Psoas muscle (tissue), 8 donors: Measurements from ENCODE around the gene RNF224. TPM values are rescaled to one million over a fixed set of nuclear protein-coding genes. Genes with fewer than 3 reads are reported as not detected.

Source experiments
- ATAC-seq, 4 donors: fragments of 200-7000 bp; cut with Tn5 transposase; one replicate each; pipeline ENCODE4 v1.9.1; 2020; ENCODE audit warnings: moderate library complexity in 3 of 4, mild to moderate bottlenecking in 2 of 4
- DNase-seq, 2 donors: peaks; one replicate each; pipeline ENCODE4 v3.0.0-alpha.2; 2020
- H3K27ac ChIP-seq: fragments of 200-600 bp; one replicate; pipeline ENCODE4 v1.8.0; 2022
- H3K27me3 ChIP-seq, 3 donors: fragments of 200-600 bp in 1 of 3; one replicate each; pipeline versions ENCODE4 v1.6.1 to v1.8.0; 2013 to 2022; ENCODE audit warnings: low read length in 2 of 3, mild to moderate bottlenecking in 2 of 3, moderate library complexity in 1 of 3; ENCODE audit not compliant: insufficient read depth in 3 of 3
- H3K36me3 ChIP-seq, 2 donors: fragments of 200-600 bp in 1 of 2; one replicate each; pipeline versions ENCODE4 v1.6.1 to v1.8.0; 2013 to 2022; ENCODE audit warnings: low read depth in 1 of 2, mild to moderate bottlenecking in 1 of 2, moderate library complexity in 1 of 2; ENCODE audit not compliant: insufficient read depth in 1 of 2
- H3K4me1 ChIP-seq: fragments of 200-600 bp; one replicate; pipeline ENCODE4 v1.8.0; 2022
- H3K4me3 ChIP-seq: fragments of 200-600 bp; one replicate; pipeline ENCODE4 v1.8.0; 2022; ENCODE audit warnings: mild to moderate bottlenecking
- H3K9me3 ChIP-seq: fragments of 200-600 bp; one replicate; pipeline ENCODE4 v1.8.0; 2022
- WGBS, 3 donors: extraction: QIAGEN DNeasy Blood & Tissue Kit; methylation state at CpG; one replicate each; pipeline versions ENCODE4 v1.1.6 to v1.1.7; 2013; 5-methylcytosine and 5-hydroxymethylcytosine counted together
- intact Hi-C, 2 donors: fragments of 100-400 bp; cut with DNase I; formaldehyde crosslinking; loops; one replicate each; pipeline versions ENCODE4 v1.11.0 to v1.14.2; 2022
- polyA plus RNA-seq, 3 donors: library from polyadenylated mRNA; stranded (reverse); fragments of 200-250 nt; gene quantifications; one replicate each; pipeline ENCODE4 v1.2.3, GENCODE V29; 2013
- total RNA-seq, 4 donors: library from RNA; stranded (reverse); fragmentation: NEBNext Ultra II Directional in 2 of 4; extraction: Animal tissue kit (Norgen Biotek cat#: 25700) in 2 of 4; gene quantifications; one replicate each; pipeline versions ENCODE4 v1.2.1 to v1.2.4, GENCODE V29; 2021 to 2023
- TF ChIP-seq, protein P1 (sequence below): fragments of 200-600 bp; IDR thresholded peaks from one replicate; pipeline ENCODE4 v1.8.0; 2022; ENCODE audit warnings: antibody characterized with exemption
- donor health status: healthy with polysubstance abuse.
- donor health status: DM: no; HTN: no; CAD: no; lungs with moderate emphysema.
- donor health status: Bipolar disorder and iron deficiency.
- donor health status: healthy.
- donor health status: DM: yes; HTN: yes; CAD: no.
- donor health status: DM: no; HTN: no; CAD: no.
- donor health status: DM: no; HTN: no; CAD: no.
- donor health status: DM: yes; HTN: yes; CAD: no.

Gene RNF224
- total and polyA plus RNA-seq, 7 donors, result 0.01 TPM; not detected in 6

DNA sequence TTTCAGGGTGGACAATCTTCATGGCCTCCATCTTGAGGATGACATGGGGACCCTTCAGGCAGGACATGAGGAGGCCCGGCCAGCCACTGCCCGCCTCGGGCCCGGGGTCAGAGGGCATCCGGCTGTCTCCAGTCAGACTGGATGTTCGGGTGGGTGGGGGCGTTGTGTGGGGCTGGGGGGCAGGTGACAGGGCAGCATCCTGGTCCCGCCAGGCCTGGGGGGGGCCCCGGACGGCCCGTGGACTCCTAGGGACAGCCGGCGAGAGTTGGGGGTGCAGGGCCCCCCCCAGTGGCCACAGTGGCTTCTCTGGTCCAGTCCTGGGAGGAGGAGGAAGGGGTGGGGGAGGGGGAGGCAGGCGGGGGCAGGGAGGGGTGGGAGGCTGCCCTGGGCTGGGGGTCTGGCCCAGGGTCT, 6.2 kb upstream of the RNF224 start:
- Histone ChIP-seq H3K9me3 (no peaks in the 10 kb centered on the region), H3K27me3 (no peaks in the 10 kb centered on the region), H3K36me3 (no peaks in the 10 kb centered on the region), H3K4me1 (peaks cover 11% of the 10 kb centered on the region), H3K4me3 (peak overlapping the region; percentile 57), H3K27ac (no peak overlapping the region)
- intact Hi-C loops, result no loop called here
- DNase-seq (no peak), ATAC-seq (no peak)
- TF ChIP-seq, protein P1, sequence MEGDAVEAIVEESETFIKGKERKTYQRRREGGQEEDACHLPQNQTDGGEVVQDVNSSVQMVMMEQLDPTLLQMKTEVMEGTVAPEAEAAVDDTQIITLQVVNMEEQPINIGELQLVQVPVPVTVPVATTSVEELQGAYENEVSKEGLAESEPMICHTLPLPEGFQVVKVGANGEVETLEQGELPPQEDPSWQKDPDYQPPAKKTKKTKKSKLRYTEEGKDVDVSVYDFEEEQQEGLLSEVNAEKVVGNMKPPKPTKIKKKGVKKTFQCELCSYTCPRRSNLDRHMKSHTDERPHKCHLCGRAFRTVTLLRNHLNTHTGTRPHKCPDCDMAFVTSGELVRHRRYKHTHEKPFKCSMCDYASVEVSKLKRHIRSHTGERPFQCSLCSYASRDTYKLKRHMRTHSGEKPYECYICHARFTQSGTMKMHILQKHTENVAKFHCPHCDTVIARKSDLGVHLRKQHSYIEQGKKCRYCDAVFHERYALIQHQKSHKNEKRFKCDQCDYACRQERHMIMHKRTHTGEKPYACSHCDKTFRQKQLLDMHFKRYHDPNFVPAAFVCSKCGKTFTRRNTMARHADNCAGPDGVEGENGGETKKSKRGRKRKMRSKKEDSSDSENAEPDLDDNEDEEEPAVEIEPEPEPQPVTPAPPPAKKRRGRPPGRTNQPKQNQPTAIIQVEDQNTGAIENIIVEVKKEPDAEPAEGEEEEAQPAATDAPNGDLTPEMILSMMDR, result no peak
- WGBS, 3 donors, result 69 to 79% (median 76%) methylated on average over 13 to 14 of the region's 14 CpGs

DNA sequence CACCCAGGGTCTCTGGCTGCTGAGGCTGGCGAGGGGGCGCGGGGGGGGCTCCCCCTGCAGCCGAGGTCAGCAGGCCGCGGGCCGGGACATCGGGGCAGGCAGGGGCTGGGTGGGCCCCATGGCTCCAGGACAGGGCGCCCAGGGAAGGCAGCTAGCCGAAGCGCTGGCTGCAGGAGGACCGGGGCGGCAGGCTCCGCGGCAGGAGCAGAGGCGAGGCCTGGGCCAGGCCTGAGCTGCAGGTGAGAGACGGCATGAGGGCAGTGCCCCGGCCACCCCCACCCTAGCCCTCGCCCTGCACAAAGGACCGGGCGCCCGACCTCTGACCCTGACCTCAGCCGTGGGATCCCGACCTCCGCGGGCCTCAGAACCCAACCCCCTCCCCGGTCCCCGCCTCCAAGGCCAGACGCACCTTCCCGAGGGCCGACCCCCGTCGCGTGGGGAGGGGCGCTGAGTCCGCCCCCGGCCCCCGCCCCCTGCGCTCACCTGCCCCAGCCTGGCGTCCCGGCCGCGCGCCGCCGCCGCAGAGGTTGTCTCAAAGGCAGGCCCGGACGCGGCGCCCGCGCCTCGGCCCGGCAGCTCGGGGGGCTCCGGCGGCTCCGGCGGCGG, 5.7 kb upstream of the RNF224 start:
- TF ChIP-seq, protein P1, result no peak
- Histone ChIP-seq H3K27me3 (no peaks in the 10 kb centered on the region), H3K4me1 (peaks cover 11% of the 10 kb centered on the region), H3K27ac (no peak overlapping the region), H3K4me3 (peak overlapping the region; percentile 57), H3K36me3 (no peaks in the 10 kb centered on the region), H3K9me3 (no peaks in the 10 kb centered on the region)
- intact Hi-C loops, result loop anchor here in 1 of 2 donors (2.0 kb wide), 1 partner anchor 33 kb away; the partner anchor contains the start of genes ANAPC2 and SSNA1
- WGBS, 3 donors, result 8 to 14% (median 10%) methylated on average over 32 to 61 of the region's 61 CpGs
- DNase-seq (no peak), ATAC-seq (no peak)

DNA sequence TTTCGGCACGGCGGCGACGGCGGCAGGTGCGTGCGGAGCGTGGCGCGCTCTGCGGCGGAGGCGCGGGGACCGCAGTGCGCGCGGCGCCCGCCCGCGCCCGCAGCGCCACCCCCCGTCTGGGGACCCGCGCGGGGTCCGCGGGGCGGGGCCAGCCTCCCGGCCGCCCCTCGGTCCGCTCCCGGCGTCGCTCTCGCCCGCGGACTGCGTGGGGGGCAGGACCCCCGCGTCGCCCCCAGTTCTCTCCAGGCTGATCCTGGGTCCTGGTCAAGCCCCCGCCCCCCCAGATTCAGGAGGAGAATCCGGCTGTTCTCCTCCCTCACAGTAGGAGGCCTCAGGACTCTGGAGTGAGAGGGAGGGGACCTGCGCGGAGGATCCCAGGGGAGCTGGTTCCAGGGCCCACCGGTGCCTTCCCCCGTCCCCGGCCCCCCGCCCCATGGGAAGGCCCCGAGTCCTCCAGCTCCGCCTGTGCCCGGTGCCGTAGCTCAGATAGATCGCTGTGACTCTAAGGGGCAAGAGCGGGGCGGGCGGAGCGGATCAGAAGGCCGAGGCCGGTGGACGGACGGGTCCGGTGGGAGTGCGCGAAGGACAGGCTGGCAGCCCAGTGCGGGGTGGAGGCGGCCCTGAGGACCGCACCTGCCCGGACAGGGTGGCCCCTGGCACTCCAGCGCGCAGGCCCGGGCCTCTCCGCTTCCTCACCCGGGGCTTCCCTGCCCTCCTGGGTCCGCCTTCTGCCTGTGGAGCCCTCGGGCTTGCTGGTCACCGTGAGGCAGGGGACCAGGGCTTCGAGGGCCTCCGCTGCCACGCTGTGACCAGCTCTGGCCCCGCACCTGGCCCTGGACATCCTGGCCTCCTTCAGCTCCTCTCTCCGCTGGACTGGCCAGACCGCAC, 4.9 kb upstream of the RNF224 start, which contains the start of gene RNF208:
TSS of gene RNF208 (minus strand) at position 51 of the 888 bp plus-strand sequence. CDS start 1,028 bp downstream, outside the sequence.
- Histone ChIP-seq H3K4me3 (peak within 1 kb of the TSS; percentile 76), H3K9me3 (no peaks in the 10 kb centered on the region), H3K4me1 (peaks cover 11% of the 10 kb centered on the region), H3K27me3 (peaks cover 0 to 6% (median 0%) of the 10 kb centered on the region in 3 donors), H3K36me3 (no peaks in the 10 kb centered on the region), H3K27ac (peak within 1 kb of the TSS; percentile 83)
- TF ChIP-seq, protein P1, result no peak
- intact Hi-C loops, result loop anchor here in 1 of 2 donors (2.0 kb wide), 1 partner anchor 34 kb away; the partner anchor contains the start of genes ANAPC2 and SSNA1
- DNase-seq (no peak), ATAC-seq (peak; percentile 12 to 45 (median 32))
- WGBS, 3 donors, result 4 to 6% (median 5%) methylated on average over 33 to 88 of the region's 88 CpGs

DNA sequence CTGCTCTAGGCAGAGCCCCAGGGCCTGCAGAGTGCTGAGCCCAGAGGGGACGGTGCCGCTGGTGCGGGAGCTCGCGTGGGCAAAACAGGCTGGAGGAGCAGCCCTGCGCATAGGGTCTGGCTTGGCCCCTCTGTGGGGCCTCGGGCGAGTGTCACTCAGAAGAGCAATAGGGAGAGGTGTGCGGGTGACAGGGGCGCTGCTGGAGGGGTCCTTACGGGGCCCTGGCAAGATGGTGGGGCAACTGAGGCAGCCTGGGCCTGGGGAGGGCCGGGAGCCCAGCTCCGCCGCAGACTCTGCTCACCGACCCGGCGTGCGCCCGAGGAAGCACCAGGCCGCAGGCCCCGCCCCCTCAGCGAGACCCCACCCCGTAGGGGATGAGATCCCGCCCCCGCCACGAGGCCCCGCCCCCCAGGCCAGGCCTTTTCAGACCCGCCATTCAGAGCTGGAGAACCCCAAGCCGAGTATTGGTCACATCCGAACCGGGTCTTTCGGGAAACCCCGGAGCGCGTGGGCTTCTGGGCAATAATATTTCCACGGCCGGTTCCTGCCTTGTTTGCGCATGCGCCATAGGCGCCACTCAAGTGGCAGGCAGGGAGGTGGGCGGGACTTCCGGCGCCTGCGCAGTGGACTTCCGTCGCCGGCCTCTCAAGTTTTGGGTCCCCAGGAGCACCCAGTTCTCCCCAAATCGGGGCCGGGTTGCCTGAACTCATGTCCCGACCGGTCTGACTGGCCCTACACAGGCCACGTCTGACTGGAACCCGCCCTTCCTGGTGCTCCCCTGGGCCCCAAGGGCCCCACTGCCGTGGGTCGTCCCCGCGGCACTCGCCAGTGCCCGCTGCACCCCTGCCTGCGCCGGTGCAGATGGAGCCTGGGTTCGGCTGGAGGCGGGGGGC, 4.0 kb upstream of the RNF224 start:
- H3K9me3 ChIP-seq, result no peaks in the 10 kb centered on the region
- peak overlapping the region; percentile 83 for H3K27ac ChIP-seq
- DNase-seq (peak; percentile 98 to 99), ATAC-seq (peak; percentile 92 to 93 (median 92))
- 1 to 3% (median 1%) methylated on average over 48 to 63 of the region's 63 CpGs for WGBS, 3 donors
- TF ChIP-seq, protein P1, result no peak
- intact Hi-C loops, result loop anchor here in 1 of 2 donors (2.0 kb wide), 1 partner anchor 35 kb away; the partner anchor contains the start of genes ANAPC2 and SSNA1
- H3K27me3 ChIP-seq, result peaks cover 0 to 12% (median 0%) of the 10 kb centered on the region in 3 donors
- no peaks in the 10 kb centered on the region for H3K36me3 ChIP-seq
- H3K4me3 ChIP-seq, result peak overlapping the region; percentile 76
- peaks cover 11% of the 10 kb centered on the region for H3K4me1 ChIP-seq
